HL-60 (cell line): ENCODE results near the gene PLXDC2.

ENCODE experiments used
- DNase-seq, 2 experiments: peaks; one replicate each; pipeline ENCODE4 v3.0.0-alpha.2; 2010 to 2020; ENCODE audit warnings: low read depth in 1 of 2, low spot score in 1 of 2
- H3K27ac ChIP-seq: fragments of 250-450 bp; sonication (Bioruptor Pico); replicated peaks from 2 replicates; pipeline ENCODE4 v1.5.1; 2020; ENCODE audit warnings: mild to moderate bottlenecking, moderate library complexity
- H3K27me3 ChIP-seq: fragments of 250-450 bp; sonication (Bioruptor Pico); 2 replicates; pipeline ENCODE4 v1.5.1; 2021; ENCODE audit warnings: mild to moderate bottlenecking, moderate library complexity; ENCODE audit not compliant: insufficient read depth, poor library complexity, severe bottlenecking
- H3K4me3 ChIP-seq: replicated peaks from 2 replicates; pipeline ENCODE4 v1.5.1; 2011; ENCODE audit warnings: mild to moderate bottlenecking, control low read depth, low read length; ENCODE audit not compliant: insufficient read depth
- GABPA ChIP-seq: IDR thresholded peaks from 2 replicates; pipeline ENCODE4 v1.6.1; 2012; ENCODE audit warnings: low read depth
- POLR2AphosphoS5 ChIP-seq: IDR thresholded peaks from 2 replicates; pipeline ENCODE4 v1.6.1; 2012; ENCODE audit warnings: low read depth
- SPI1 ChIP-seq: IDR thresholded peaks from 2 replicates; pipeline ENCODE4 v1.6.1; 2012; ENCODE audit warnings: low read depth, mild to moderate bottlenecking, borderline replicate concordance
- TF ChIP-seq, protein P1 (sequence below): IDR thresholded peaks from 2 replicates; pipeline ENCODE4 v1.6.1; 2012; ENCODE audit warnings: low read depth; ENCODE audit not compliant: insufficient replicate concordance
- TF ChIP-seq, protein P2 (sequence below): IDR thresholded peaks from one replicate; pipeline ENCODE4 v1.5.1; 2011; ENCODE audit warnings: low read length, control low read depth, inconsistent platforms; ENCODE audit not compliant: insufficient read depth

The PLXDC2 gene

DNA sequence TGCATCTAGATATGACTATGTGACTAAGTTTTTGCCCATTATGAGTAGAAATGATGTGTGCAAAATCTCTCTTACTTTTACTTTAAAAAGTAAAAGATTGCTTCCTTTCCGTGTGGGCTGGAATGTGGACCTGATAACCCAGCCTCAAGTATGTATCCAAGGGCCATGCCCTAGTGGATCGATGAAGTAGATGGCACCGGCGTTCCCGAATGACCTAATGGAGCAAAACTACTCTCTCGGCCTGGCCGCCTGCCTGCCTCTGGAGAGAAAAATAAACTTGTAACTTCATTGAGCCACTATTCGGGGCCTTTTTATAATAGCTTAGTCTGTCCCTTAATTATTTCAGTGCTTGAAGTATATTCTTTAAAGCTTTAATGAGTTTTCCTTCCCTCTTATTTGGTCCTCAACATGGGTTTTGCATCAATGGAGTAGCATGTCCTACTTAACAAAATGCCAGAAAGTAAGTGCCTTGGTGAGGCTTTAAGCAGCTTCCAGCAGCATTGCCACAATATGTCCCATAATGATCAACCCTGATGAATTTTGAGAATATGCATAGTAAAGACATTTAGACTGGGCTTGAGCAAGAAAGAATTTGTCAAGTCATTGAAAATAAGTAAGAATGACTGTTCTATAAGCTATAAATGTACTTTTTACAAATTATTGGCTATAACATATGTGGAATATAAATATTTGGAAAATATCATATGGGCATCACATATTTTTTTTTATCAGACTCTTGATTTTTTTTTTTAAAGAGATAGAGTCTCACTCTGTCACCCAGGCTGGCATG is 61.4 kb downstream of the PLXDC2 start:
- Histone ChIP-seq H3K4me3 (no peak overlapping the region), H3K27me3 (no peaks in the 10 kb centered on the region), H3K27ac (no peak overlapping the region)
- TF ChIP-seq SPI1 (no peak), GABPA (no peak), POLR2AphosphoS5 (no peak)
- TF ChIP-seq, protein P1, sequence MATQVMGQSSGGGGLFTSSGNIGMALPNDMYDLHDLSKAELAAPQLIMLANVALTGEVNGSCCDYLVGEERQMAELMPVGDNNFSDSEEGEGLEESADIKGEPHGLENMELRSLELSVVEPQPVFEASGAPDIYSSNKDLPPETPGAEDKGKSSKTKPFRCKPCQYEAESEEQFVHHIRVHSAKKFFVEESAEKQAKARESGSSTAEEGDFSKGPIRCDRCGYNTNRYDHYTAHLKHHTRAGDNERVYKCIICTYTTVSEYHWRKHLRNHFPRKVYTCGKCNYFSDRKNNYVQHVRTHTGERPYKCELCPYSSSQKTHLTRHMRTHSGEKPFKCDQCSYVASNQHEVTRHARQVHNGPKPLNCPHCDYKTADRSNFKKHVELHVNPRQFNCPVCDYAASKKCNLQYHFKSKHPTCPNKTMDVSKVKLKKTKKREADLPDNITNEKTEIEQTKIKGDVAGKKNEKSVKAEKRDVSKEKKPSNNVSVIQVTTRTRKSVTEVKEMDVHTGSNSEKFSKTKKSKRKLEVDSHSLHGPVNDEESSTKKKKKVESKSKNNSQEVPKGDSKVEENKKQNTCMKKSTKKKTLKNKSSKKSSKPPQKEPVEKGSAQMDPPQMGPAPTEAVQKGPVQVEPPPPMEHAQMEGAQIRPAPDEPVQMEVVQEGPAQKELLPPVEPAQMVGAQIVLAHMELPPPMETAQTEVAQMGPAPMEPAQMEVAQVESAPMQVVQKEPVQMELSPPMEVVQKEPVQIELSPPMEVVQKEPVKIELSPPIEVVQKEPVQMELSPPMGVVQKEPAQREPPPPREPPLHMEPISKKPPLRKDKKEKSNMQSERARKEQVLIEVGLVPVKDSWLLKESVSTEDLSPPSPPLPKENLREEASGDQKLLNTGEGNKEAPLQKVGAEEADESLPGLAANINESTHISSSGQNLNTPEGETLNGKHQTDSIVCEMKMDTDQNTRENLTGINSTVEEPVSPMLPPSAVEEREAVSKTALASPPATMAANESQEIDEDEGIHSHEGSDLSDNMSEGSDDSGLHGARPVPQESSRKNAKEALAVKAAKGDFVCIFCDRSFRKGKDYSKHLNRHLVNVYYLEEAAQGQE: no peak
- TF ChIP-seq, protein P2, sequence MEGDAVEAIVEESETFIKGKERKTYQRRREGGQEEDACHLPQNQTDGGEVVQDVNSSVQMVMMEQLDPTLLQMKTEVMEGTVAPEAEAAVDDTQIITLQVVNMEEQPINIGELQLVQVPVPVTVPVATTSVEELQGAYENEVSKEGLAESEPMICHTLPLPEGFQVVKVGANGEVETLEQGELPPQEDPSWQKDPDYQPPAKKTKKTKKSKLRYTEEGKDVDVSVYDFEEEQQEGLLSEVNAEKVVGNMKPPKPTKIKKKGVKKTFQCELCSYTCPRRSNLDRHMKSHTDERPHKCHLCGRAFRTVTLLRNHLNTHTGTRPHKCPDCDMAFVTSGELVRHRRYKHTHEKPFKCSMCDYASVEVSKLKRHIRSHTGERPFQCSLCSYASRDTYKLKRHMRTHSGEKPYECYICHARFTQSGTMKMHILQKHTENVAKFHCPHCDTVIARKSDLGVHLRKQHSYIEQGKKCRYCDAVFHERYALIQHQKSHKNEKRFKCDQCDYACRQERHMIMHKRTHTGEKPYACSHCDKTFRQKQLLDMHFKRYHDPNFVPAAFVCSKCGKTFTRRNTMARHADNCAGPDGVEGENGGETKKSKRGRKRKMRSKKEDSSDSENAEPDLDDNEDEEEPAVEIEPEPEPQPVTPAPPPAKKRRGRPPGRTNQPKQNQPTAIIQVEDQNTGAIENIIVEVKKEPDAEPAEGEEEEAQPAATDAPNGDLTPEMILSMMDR: no peak
- no peak for DNase-seq

DNA sequence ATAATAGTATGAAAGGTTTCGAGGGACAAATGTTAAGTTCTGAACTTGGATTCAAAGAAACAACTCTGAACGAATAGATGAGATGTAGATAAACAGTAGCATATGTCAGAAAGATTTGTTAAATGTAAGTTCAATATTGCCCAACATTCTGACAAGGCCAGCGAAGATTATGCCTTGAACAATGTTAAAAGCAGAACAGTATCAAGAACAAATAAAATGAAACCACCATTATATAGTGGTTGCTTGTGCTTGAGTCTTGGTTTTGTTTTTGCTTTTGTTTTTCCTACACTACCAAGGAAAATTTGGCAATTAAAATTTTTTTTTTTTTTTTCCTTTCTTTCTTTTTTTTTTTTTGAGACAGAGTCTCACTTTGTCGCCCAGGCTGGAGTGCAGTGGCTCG is 66.4 kb downstream of the PLXDC2 start:
- TF ChIP-seq, protein P2: no peak
- no peak for TF ChIP-seq GABPA
- TF ChIP-seq POLR2AphosphoS5: no peak
- TF ChIP-seq, protein P1: no peak
- TF ChIP-seq SPI1: no peak
- Histone ChIP-seq H3K27ac (no peak overlapping the region), H3K4me3 (no peak overlapping the region), H3K27me3 (no peaks in the 10 kb centered on the region)
- no peak for DNase-seq

DNA sequence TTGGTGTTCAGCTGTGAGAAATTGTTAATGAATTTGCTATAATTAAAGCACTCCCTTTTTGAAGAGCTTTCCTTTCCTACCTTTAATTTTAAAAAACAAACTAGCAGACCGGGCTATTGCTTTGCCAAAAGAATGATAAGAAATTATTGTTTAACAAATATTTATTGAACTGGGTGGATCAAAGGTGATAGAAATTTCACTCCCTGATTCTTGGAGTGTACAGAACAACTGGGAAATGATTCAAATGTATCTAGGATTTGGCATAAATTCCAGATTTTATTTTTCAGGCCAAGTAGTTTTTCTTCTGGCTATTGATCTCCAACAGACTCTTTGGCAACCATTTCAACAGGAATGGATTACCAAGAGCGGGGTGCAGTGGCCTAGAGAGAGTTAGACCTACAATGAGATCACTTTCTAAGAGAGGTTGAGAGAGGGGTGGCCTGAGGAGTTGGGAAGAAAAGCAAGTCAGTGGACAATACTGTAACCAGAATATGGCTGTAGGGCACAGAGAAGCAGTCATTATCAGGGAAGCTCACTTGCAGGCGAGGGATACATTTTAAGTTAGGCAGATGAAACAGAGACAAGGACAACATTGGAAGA is 71.9 kb downstream of the PLXDC2 start:
- H3K4me3 ChIP-seq: no peak overlapping the region
- TF ChIP-seq GABPA: no peak
- TF ChIP-seq, protein P1: no peak
- no peak for TF ChIP-seq SPI1
- no peak for TF ChIP-seq POLR2AphosphoS5
- TF ChIP-seq, protein P2: no peak
- no peak overlapping the region for H3K27ac ChIP-seq
- DNase-seq: no peak
- H3K27me3 ChIP-seq: no peaks in the 10 kb centered on the region
